T-cell (primary cell): ENCODE results near the gene IPO7. TPM values are rescaled to one million over a fixed set of nuclear protein-coding genes. Genes with fewer than 3 reads are reported as not detected.

Experiments used
- ATAC-seq, 4 experiments: fragments of 200-7000 bp in 3 of 4; fragments of 150-1000 bp in 1 of 4; cut with Tn5 transposase; replicated peaks in 1 of 4; 1 replicate in 3 of 4; 2 replicates in 1 of 4; pipeline ENCODE4 v1.10.0; 2021; ENCODE audit warnings: moderate library complexity in 3 of 4, mild to moderate bottlenecking in 2 of 4, moderate number of reproducible peaks in 1 of 4
- CTCF ChIA-PET, 2 donors: fragments of 300-600 bp; sonication (Branson Sonifier 250); formaldehyde crosslinking; loops; one replicate each; lab custom pipeline; 2022; ENCODE audit warnings: antibody characterized with exemption in 2 of 2; lab: Charles Lee
- POLR2A ChIA-PET, 2 donors: fragments of 300-600 bp; sonication (Branson Sonifier 250); formaldehyde crosslinking; loops; one replicate each; lab custom pipeline; 2022; ENCODE audit warnings: antibody characterized with exemption in 2 of 2; lab: Charles Lee
- DNase-seq, 35 experiments: peaks; one replicate each; pipeline versions ENCODE4 v3.0.0 to v3.0.0-alpha.2; 2013 to 2023
- H3K27ac ChIP-seq: one replicate; pipeline ENCODE4 v1.5.1; 2013; ENCODE audit warnings: low read length
- H3K27me3 ChIP-seq, 2 experiments: replicated peaks in 1 of 2; 1 replicate in 1 of 2; 2 replicates in 1 of 2; pipeline versions ENCODE4 v1.6.1 to v1.7.0; 2013; ENCODE audit warnings: low read length in 1 of 2, mixed read lengths in 1 of 2; ENCODE audit not compliant: control insufficient read depth in 2 of 2, insufficient read depth in 2 of 2; ENCODE audit errors: extremely low read depth in 1 of 2
- H3K36me3 ChIP-seq, 2 donors: 1 replicate in 1 of 2; 2 replicates in 1 of 2; pipeline versions ENCODE4 v1.6.1 to v1.7.0; 2013; ENCODE audit warnings: low read length in 1 of 2; ENCODE audit not compliant: control insufficient read depth in 2 of 2, insufficient read depth in 1 of 2; ENCODE audit errors: extremely low read depth in 1 of 2
- H3K4me1 ChIP-seq, 2 experiments: 1 replicate in 1 of 2; 2 replicates in 1 of 2; pipeline versions ENCODE4 v1.6.1 to v1.7.0; 2013; ENCODE audit warnings: low read length in 2 of 2, mixed read lengths in 1 of 2; ENCODE audit not compliant: insufficient read depth in 2 of 2, control insufficient read depth in 1 of 2; ENCODE audit errors: extremely low read depth in 1 of 2
- H3K4me3 ChIP-seq, 2 donors: 1 replicate in 1 of 2; 2 replicates in 1 of 2; pipeline versions ENCODE4 v1.5.1 to v1.7.0; 2013; ENCODE audit warnings: mild to moderate bottlenecking in 2 of 2, low read length in 1 of 2, moderate library complexity in 1 of 2; ENCODE audit not compliant: control insufficient read depth in 1 of 2; ENCODE audit errors: extremely low read depth in 1 of 2
- H3K9me3 ChIP-seq: 2 replicates; pipeline ENCODE4 v1.7.0; 2013
- H3K27ac Mint-ChIP-seq, 2 donors: one replicate each; pipeline ENCODE4 v1.8.0; 2020 to 2021; ENCODE audit warnings: mild to moderate bottlenecking in 2 of 2, mixed read lengths in 2 of 2
- H3K27me3 Mint-ChIP-seq, 2 donors: one replicate each; pipeline ENCODE4 v1.8.0; 2021 to 2022; ENCODE audit warnings: mixed read lengths in 2 of 2
- H3K36me3 Mint-ChIP-seq: one replicate; pipeline ENCODE4 v1.8.0; 2021; ENCODE audit warnings: mixed read lengths
- H3K4me1 Mint-ChIP-seq, 3 donors: one replicate each; pipeline ENCODE4 v1.8.0; 2020 to 2022; ENCODE audit warnings: mixed read lengths in 3 of 3, mild to moderate bottlenecking in 1 of 3
- H3K4me3 Mint-ChIP-seq, 3 donors: one replicate each; pipeline ENCODE4 v1.8.0; 2020 to 2022; ENCODE audit warnings: mild to moderate bottlenecking in 3 of 3, mixed read lengths in 3 of 3, moderate library complexity in 3 of 3
- H3K9me3 Mint-ChIP-seq, 3 donors: one replicate each; pipeline ENCODE4 v1.8.0; 2020 to 2022; ENCODE audit warnings: mixed read lengths in 3 of 3
- WGBS: methylation state at CpG from one replicate; pipeline ENCODE4 v1.1.5; 2013; ENCODE audit warnings: missing lambda C conversion rate; ENCODE audit not compliant: insufficient coverage; 5-methylcytosine and 5-hydroxymethylcytosine counted together
- total RNA-seq, 35 experiments: library from RNA in 6 of 35; stranded (reverse) in 6 of 35; fragments of 120-200 nt in 1 of 35; gene quantifications; one replicate each; pipeline versions ENCODE4 v1.2.1 to v1.2.4 and lab custom pipeline; 2013 to 2026

The IPO7 gene
- total RNA-seq, 5 donors from 2014 or later (not counting 1 experiment from before 2014, with no cell fraction given), result 53.3 to 72.8 (median 61.2) TPM

DNA sequence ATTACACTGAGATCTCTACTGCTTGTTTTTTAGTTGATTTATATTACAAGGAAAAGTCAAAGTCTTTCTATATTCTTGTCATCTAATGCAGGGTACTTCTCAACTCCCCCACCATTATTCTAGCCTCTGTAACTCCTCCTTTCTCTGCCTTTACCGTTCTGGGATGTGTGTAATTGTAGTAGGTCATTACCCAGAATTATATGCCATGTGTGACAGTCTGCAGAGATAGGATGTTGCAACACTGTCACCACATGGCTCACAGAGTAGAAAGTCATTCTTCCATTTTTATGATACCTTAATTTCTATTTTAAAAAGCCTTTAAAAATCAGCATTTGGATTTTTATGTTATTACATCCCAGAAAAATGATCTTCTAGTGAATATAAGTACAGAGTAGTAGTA is 109.0 kb downstream of the IPO7 start:
- CTCF ChIA-PET, result interaction anchor here in 1 of 2 donors (1.2 kb wide), 1 partner anchor 327 kb away, joined by 3 read pairs; no protein-coding TSS in a partner anchor
- no peak overlapping the region for H3K4me3 ChIP-seq
- H3K9me3 ChIP-seq, result no peaks in the 10 kb centered on the region
- Mint-ChIP-seq H3K27ac (no peak overlapping the region), H3K27me3 (no peaks in the 10 kb centered on the region), H3K4me1 (no peaks in the 10 kb centered on the region), H3K9me3 (no peaks in the 10 kb centered on the region), H3K36me3 (peaks cover 51% of the 10 kb centered on the region), H3K4me3 (no peak overlapping the region)
- no peaks in the 10 kb centered on the region for H3K4me1 ChIP-seq
- DNase-seq, result no peak
- ATAC-seq, result no peak
- H3K27me3 ChIP-seq, result no peaks in the 10 kb centered on the region
- peaks cover 6 to 70% of the 10 kb centered on the region in 2 donors for H3K36me3 ChIP-seq
- POLR2A ChIA-PET, result interaction anchor here in 1 of 2 donors (0.5 kb wide), 1 partner anchor 60 kb away, joined by 3 read pairs; no protein-coding TSS in a partner anchor
- WGBS, result no CpG with 5 or more reads among the region's 1 CpG
- no peak overlapping the region for H3K27ac ChIP-seq

DNA sequence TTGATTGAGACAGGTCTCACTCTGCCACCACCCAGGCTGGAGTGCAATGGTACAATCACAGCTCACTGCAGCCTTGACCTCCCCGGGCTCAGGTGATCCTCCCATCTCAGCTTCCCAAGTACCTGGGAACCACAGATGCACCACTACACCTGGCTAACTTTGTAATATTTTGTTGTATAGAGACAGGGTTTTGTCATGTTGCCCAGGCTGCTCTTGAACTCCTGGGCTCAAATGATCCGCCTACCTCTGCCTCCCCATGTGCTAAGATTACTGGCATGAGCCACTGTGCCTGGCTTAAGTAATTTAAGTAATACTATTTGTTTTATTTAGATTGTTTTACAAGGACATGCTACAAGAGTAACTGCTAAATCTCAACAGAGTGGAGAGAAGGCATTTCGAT is 109.9 kb downstream of the IPO7 start:
- Mint-ChIP-seq H3K36me3 (peaks cover 54% of the 10 kb centered on the region), H3K27ac (no peak overlapping the region), H3K9me3 (no peaks in the 10 kb centered on the region), H3K4me3 (no peak overlapping the region), H3K4me1 (no peaks in the 10 kb centered on the region), H3K27me3 (no peaks in the 10 kb centered on the region)
- WGBS, result no CpG with 5 or more reads among the region's 3 CpGs
- Histone ChIP-seq H3K27me3 (no peaks in the 10 kb centered on the region), H3K27ac (no peak overlapping the region), H3K36me3 (peaks cover 7 to 68% of the 10 kb centered on the region in 2 donors), H3K4me3 (no peak overlapping the region), H3K9me3 (no peaks in the 10 kb centered on the region), H3K4me1 (no peaks in the 10 kb centered on the region)
- ChIA-PET POLR2A (no interaction called here), CTCF (no interaction called here)
- no peak for DNase-seq
- no peak for ATAC-seq

DNA sequence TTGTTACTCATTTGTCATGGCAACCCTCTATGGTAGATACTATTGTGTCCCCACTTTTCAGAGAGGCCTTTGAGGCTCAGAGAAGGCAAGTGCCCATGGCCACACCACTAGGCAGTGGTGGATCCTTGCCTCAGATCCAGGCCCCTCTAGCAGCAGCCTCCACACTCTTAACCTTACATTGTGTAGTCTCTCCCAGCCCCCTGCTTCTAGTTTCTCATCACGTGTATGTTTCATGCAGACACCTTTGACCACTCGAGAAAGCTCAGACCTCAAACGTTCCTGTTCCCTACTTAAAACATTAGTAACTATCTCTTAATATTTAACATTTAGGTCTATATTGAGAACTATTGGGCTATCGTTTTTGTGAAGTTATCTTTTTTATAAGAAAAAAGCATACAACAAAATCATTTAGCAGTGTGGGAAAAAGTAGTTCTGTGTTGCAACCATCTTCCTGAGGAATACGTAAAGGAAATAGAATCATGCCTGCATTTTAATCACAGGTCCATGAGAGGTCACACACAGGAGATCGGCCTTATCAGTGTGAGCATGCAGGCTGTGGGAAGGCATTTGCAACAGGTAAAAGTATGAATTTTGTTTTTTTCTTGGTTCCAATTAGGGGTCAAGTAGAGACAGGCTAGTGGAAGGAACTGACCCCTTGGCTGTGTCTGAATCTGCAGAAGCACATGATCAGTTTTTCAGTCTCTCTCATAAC is 111.5 kb downstream of the IPO7 start:
- CTCF ChIA-PET, result no interaction called here
- WGBS, result 100% methylated on average over 2 of the region's 6 CpGs

More for the DNA sequence above, 111.5 kb downstream of the IPO7 start:
- Mint-ChIP-seq H3K9me3 (no peaks in the 10 kb centered on the region), H3K36me3 (peaks cover 54% of the 10 kb centered on the region), H3K4me1 (no peaks in the 10 kb centered on the region), H3K27me3 (no peaks in the 10 kb centered on the region), H3K4me3 (no peak overlapping the region), H3K27ac (no peak overlapping the region)
- H3K27me3 ChIP-seq, result no peaks in the 10 kb centered on the region
- ATAC-seq, result no peak
- H3K4me3 ChIP-seq, result no peak overlapping the region
- no peak for DNase-seq
- POLR2A ChIA-PET, result no interaction called here
- peaks cover 12 to 73% of the 10 kb centered on the region in 2 donors for H3K36me3 ChIP-seq
- H3K27ac ChIP-seq, result no peak overlapping the region
- no peaks in the 10 kb centered on the region for H3K4me1 ChIP-seq
- H3K9me3 ChIP-seq, result no peaks in the 10 kb centered on the region

Other genes with a start within 250 kb of the IPO7 start
- 100 to 1,000 TPM in 2 of 5 donors, 10 to 100 TPM in 3; 57.8 to 151 (median 84.2) TPM for gene DENND5A, start 119.3 kb upstream of the IPO7 start, total RNA-seq
- gene TMEM41B, start 70.1 kb upstream of the IPO7 start, total RNA-seq, result 10 to 100 TPM; 29.0 to 55.6 (median 42.7) TPM
- 10 to 100 TPM; 30.1 to 51.2 (median 46.3) TPM for gene ZNF143, start 76.4 kb downstream of the IPO7 start, total RNA-seq
- 10 to 100 TPM in 1 of 5 donors, 1 to 10 TPM in 4; 3.8 to 13.5 (median 6.2) TPM for gene WEE1, start 189.0 kb downstream of the IPO7 start, total RNA-seq